AG09319 (cell line): Measurements from ENCODE around the gene NET1.

Experiments used
- DNase-seq: peaks from one replicate; pipeline ENCODE4 v3.0.0-alpha.2; 2010; ENCODE audit warnings: low read depth; ENCODE audit errors: extremely low read depth
- CTCF ChIP-seq: IDR thresholded peaks from 2 replicates; pipeline ENCODE4 v1.5.1; 2011; ENCODE audit warnings: low read depth, mild to moderate bottlenecking, inconsistent platforms, low read length, moderate library complexity

The NET1 gene

GRCh38 chr10:5482016-5482415 is 69.7 kb downstream of the NET1 start:
- TF ChIP-seq CTCF: no peak
- no peak for DNase-seq

- DNase-seq: no peak
- no peak for TF ChIP-seq CTCF
Observed at GRCh38 chr10:5484205-5484604, 71.8 kb downstream of the NET1 start.

GRCh38 chr10:5485290-5485689 is 72.9 kb downstream of the NET1 start:
- TF ChIP-seq CTCF: no peak
- DNase-seq: no peak

GRCh38 chr10:5485948-5486852 is 73.8 kb downstream of the NET1 start:
- TF ChIP-seq CTCF: no peak
- DNase-seq: no peak

GRCh38 chr10:5486853-5487235 is 74.5 kb downstream of the NET1 start:
- DNase-seq: no peak
- no peak for TF ChIP-seq CTCF

- TF ChIP-seq CTCF: no peak
- no peak for DNase-seq
Observed at GRCh38 chr10:5488272-5489161, 76.2 kb downstream of the NET1 start.

GRCh38 chr10:5490032-5490431 is 77.7 kb downstream of the NET1 start:
- DNase-seq: no peak
- no peak for TF ChIP-seq CTCF
